Stimulated activated naive CD8-positive, alpha-beta T cell treated with anti-CD3 and anti-CD28 coated beads, Interleukin-15, Interleukin-2, amounts not matched to agents 100 U/mL and 50 U/mL, for 24 hours (primary cell): ENCODE results near the gene TUBGCP5.

Experiments
- ATAC-seq: fragments of 150-1000 bp; cut with Tn5 transposase; one replicate; pipeline ENCODE4 v1.10.0; 2021
- DNase-seq: peaks from one replicate; pipeline ENCODE4 v3.0.0; 2021

Gene TUBGCP5

DNA sequence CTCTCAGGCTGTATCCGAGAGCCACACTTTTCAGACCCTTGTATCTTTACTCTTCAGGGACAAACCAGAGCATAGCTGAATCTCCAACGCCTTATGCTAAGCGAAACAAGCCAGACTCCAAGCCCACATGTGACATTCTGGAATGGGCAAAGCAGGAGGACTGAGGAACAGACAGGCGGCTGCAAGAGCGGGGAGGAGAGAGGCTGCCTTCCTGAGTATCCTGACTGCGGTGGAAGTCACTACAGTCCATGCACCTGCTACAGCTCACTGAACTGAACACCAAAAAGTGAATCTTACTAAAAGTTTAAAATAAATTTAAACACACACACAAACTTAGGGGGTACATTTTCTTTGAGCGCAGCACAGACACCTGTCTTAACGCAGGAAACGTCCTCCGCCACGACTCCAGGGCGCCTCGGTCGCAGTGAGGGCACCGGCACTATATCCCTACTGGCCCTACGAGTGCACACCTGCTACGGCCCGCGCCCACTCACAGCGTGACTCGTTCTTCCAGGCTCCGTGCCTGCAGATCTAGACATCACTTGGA lies 60.6 kb downstream of the TUBGCP5 start:
- peak; percentile 20 for ATAC-seq
- no peak for DNase-seq

DNA sequence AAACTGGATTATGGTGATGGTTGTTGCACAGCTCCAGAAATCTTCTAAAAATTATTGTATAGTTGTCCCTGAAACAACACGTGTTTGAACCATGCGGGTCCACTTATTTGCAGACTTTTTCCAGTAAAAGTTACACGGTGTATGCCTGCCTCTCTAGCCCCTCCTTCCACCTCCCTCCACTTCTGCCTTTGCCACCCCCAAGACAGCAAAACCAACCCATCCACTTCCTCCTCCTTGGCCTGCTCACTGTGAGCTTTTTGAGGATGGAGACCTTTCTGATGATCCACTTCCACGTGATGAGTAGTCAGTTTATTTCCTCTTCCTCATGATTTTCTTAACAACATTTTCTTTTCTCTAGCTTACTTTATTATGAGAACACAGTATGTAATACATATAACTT lies 64.6 kb downstream of the TUBGCP5 start:
- no peak for ATAC-seq
- no peak for DNase-seq

DNA sequence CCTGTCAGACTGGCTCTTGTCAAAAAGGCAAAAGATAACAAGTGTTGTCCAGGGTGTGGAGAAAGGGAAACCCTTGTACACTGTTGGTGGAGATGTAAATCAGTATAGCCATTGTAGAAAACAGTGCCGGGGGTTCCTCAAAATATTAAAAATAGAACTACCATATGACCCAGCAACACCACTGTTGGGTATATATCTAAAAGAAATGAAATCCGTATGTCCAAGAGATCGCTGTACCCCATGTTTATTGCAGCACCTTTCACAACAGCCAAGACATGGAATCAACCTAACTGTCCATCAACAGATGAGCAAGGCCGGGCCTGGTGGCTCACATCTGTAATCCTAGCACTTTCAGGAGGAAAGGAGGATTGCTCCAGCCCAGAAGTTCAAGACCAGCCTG lies 65.4 kb downstream of the TUBGCP5 start:
- DNase-seq, result no peak
- ATAC-seq, result no peak

DNA sequence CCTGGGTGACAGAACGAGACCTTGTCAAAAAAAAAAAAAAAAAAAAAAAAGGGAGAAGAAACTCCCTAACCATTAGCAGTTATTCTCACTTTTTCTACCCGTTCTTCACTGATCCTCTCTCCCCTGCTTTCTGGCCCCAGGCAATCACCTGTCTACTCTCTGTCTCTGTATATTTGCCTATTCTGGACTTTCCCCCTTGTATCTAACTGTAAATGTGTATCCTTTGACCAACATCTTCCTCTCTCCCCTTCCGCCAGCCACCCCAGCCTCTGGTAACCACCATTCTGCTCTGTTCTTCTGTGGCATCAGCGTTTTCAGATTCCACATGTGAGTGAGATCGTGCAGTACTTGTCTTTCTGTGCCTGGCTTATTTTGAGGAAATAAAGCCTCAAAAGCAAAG lies 66.1 kb downstream of the TUBGCP5 start:
- DNase-seq, result no peak
- ATAC-seq, result no peak

DNA sequence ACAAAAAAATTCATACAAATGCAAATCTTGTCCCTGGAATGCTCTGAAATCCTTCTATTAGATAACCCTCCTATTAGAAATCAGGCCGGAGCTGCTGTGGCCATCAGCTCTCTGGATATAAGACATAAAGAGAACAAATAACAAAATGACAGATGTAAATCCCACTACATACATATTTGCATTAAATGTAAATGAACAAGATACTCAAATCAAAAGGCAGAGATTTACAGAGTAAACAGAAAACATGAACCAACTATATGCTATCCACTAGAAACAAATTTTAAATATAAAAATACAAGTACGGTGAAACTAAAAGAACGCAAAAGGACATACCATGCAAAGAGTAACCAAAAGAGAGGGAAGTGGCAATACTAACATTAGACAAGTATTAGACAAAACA lies 69.9 kb downstream of the TUBGCP5 start:
- no peak for ATAC-seq
- DNase-seq, result no peak

DNA sequence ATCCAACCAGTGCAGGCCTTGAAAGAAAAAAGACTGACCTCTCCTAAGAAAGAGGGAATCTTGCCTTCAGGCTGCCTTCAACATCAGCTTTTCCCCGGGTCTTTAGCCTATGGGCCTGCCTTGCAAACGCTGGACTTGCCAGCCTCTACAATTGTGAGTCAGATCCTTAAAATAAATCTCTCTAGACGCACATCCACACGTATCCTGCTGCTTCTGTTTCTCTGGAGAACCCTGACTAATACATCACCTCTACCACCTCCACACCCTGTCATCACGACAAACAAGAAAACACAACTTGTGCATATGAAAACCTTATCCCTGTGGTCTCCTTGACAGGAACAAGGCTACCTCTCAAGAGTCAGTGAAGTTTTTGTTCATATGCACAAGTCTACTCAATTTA lies 71.0 kb downstream of the TUBGCP5 start:
- no peak for ATAC-seq
- no peak for DNase-seq

DNA sequence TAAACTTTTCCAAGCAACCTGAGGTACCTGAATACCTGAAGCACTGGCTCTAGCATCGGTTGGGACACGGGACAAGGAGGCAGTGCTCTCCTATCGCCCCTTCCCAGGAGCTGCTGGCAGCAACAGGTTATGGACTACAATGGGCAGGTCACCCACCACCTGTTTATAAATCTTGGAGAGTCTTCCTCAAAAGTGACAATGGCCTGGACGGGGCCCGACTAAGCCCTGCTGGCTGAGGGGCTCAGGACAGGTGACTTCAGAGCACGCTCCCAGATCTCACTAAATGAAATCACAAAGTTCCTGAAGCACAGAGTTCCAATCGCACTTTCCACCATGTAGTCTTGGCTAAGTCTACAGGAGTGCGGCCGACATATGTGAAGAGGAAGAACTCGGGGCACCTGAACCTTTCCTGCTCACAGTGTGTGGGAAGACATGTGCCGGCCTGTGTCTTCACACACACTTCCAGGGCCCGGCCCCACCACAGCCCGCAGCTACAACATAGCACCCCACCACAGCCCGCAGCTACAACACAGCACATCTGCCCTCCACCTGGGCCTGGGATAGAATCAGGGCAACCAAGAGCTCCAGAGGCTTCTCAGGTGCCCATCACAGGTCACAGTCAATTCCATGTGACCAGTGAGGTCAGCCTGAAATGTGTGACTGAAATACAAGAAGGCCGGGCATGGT lies 72.1 kb downstream of the TUBGCP5 start:
- ATAC-seq (no peak), DNase-seq (no peak)

DNA sequence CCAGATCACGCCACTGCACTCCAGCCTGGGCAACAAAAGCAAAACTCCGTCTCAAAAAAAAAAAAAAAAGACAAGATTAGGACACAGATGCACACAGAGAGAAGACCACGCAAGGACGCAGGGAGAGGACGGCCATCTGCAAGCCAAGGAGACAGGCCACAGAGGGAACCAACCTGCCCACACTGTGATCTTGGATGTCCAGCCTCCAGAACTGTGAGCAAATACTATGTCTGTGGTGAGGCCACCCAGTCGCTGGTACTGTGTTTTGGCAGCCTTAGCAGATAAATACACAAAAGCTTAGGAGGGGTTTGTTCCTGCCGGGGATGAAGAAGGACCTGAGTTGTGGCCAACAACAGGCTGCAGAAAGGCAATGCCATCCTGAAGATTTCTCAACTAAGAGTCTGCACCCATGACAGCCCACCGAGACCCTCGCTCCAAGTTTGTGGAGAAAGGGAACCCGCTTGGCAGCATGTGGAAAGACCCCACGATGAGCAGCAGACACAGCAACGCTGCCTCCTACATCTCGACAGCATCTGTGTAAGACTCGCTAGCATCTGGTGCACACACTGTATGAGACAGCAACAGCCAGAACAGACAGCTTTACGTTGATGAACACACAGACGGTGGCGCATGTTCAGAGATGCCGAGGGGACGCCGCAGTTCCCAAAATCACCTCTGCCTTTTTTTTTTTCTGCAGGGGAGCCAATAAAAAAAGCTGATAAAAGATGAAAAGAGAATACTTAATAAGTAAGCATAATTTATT lies 72.9 kb downstream of the TUBGCP5 start:
- no peak for ATAC-seq
- DNase-seq, result no peak

DNA sequence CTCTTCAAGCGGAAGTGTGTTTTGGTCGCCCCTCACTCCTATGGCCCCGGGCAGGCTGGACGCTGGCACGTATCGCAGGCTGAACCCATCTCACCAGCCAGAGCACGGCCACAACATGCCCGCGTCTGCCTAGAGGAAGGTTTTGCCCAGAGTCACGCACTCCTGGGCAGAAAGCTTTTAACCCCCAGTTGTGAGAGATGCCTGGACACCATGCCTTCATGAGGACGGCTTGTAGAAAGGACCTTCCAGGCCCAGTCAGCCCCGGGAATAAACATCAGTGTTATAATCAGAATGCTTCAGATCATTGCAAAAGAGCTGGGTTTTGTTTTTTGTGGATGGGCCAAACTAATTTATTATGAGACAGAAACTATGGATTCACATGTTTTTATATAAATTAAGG lies 75.7 kb downstream of the TUBGCP5 start:
- ATAC-seq, result no peak

DNA sequence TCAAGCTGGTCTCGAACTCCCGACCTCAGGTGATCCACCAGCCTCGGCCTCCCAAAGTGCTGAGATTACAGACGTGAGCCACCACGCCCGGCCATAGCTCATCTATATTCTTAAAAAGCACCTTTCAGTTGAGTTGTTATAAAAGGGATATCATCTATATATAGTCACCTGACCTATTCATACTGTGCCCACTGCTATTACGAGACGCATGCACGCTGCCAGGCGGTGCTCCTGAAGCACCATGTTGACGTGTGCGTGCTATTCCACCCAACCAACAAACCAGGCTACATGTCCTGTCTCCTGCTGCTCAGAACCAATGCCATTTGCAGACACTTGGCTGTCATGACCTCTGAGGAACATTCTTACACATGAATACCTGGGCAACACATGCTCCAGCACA lies 76.8 kb downstream of the TUBGCP5 start:
- ATAC-seq, result no peak
- no peak for DNase-seq

More for the DNA sequence above, 75.7 kb downstream of the TUBGCP5 start:
- no peak for DNase-seq

DNA sequence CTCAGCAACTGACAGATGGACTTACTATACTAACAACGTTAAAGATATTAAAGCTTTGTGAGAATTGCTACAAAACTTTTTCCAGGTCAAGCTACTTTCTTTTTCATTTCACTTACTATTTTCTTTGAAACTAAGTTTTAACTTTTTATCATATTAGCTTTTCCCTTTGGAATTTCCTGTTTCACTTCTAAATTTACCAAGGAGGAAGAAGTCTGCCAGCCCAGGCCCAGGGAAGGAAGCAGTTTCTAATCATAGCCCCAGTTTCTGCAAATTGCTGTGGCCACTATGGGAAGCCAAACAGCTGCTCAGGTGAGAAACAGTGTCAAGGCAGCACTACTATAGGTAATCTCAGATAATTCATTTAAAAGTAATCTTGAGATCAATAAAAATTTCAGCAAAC lies 77.6 kb downstream of the TUBGCP5 start:
- ATAC-seq (no peak), DNase-seq (no peak)

DNA sequence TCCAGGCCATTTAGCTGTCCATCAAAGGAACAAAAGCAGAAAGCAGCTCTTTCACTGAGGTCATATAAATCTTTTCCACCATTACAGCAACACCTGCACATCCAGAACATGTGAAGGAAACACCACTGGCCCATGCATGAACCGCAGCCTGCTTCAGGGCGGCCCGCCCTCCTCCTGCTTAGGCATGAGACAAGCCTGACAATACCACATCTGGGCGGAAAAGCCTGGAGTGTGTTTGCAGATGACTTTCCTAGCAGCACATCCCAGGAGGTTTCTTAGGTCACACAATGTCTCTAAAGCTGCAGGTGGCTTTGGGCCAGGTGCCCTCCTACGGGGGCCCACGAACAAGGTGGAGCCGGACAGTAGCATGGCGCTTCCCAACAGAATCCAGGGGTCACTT lies 78.8 kb downstream of the TUBGCP5 start:
- no peak for ATAC-seq
- DNase-seq, result no peak

DNA sequence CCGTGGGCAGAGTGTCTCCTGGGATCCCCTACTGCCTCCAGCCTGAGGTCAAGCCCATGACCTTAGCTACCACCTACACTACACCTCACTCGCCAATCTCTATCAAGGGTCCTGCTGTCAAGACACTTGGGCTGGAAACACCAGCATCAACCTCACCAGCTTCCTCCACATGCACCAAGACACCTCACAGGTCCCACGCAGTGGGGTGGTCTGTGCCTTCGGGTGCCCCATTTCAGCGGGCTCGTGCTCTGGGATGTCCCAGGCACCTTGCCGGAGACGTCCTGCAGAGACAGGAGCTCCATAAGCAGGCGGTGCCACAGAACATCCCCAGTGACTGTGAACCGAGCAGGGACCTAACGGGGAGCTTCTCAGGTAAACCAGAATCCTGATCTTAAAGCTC lies 79.2 kb downstream of the TUBGCP5 start:
- no peak for ATAC-seq
- no peak for DNase-seq

DNA sequence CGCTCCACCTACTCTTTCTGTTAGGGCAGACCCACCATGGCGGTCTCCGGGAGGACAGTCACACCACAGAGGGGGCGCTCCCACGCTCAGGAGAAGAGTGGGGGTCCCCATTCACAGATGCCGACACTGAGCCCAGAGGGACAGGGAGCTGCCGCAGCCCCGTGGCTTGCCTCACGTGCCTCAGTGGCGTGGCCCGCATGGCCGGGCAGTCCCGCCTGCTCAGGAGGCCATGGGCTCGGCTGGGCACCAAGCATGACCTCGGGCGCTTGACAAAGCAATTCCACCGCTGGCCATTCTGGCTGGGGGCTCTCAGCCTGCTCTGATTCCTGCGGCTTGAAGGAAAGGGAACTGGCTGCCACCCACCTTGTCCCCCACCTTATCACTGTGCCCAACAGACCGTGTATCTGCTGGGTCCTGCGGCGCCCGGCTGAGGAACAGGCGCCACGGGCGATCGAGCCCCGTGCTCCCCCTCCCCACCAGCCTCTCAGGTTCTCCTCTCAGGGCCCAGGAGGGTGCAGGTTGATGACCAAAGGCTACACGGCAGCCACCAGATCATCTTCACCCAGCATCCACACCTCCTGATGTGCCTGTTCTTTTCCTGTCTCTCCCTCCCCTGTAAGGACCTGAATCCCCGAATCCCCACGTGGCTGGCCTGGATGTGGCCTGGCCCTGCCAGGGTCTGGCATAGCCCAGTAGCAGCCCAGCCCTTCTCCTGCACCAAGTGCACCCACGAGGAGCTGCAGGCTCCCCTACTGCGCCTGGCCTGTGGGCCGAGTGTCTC lies 79.9 kb downstream of the TUBGCP5 start:
- no peak for ATAC-seq
- no peak for DNase-seq

DNA sequence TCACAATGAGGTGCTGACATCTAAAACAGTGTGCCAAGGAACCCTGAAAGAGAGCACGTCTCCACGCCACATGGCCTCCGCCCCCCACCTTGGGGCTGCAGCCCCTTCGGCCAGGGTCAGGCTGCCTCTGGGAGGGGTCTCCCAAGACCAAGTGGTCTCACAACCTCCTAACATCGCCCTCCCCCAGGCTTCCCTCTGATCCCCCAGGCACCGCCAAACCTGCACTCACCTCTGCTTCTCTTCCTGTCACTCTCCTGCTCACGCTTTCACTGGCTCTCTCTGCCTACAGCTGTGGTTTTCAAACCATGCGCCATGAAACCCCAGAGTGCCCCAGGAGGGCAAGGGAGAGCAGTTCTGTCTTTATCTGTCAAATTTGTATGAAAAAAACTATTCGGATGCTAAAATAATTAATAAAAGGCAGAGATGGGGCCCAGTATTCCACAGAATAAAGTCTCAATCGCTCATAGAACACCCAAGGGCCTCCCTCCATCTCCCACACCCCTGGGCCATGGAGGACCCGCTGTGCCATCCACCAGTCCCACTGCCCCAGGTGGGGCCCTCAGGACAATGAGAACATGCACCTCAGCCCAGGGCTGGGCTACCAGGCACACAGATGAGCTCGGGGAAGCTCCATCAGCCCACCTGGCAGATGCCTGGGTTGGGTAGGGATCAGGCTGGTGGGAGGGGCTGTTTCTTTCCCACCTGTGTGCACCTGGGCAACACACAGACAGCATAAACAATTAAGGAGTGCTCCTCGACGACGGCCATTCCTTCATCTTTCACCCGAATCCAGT lies 80.7 kb downstream of the TUBGCP5 start:
- no peak for DNase-seq
- ATAC-seq, result no peak

DNA sequence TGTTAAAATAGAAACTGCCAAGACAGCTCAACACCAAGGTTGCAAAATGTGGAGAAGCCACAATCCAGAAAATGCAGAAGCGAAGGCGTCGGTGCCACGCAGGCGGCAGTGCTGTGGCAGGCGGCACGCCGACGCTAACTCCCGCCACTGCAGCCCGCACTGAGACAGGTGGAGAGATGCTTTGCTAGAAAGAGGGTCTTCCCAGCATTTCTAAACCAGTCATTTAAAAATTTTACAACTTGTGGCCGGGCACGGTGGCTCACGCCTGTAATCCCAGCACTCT lies 82.5 kb downstream of the TUBGCP5 start:
- DNase-seq (no peak), ATAC-seq (no peak)

DNA sequence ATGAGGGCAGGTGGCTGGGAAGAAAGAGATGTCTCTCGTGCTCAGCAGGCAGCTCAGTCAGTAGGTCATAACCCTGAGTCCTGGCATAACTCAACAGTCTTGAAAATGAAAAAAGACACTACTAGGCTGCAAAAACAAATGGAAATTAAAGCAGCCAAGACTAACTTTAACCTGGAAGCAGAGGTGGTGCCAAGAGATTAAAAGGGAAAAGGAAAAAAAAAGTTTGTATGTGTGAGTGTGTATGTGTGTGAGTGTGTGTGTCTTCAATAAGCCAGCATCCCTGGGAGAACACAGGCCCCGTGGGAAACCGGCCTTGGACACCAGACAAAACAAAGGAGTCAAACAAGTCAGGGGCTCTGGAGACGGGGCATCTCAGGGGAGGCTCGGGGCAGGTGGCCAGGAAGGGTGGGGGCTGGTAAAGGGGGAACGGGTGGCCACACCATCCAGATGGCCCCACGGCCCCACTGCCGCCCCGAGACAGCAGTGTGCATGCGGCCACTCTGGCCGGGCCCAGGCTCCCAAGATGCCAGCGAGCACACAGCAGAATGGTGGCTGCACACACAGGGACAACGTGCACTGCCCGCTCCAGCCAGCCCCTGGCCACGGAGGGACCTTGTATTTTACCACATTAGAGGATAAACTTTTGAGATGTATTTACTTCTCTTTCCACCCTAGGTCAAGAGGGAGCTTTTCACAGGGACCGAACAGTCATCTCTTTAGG lies 83.0 kb downstream of the TUBGCP5 start:
- ATAC-seq (peak; percentile 16), DNase-seq (no peak)

DNA sequence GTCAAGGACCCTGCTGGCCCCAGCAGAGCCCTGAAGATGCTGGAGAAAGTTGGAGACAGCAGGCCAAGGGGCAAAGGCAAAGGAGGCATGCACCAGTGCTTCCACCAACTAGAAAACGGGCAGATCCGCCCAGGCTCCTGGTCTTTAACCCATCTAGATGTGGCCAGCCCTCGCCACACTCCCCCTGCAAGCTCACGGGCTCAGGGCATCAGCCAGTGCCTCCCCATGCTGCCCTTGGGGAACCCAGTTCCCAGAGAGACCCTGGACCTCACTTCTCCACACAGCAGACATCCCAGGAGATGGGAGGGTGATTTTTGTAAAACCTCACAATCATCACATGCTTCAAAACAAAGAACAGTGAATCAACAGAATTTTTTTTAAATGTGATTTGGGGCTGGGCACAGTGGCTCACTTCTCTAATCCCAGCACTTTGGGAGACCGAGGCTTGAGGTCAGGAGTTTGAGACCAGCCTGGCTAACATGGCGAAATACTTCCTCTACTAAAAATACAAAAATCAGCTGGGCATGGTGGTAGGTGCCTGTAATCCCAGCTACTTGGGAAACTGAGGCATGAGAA lies 83.7 kb downstream of the TUBGCP5 start:
- ATAC-seq, result no peak

DNA sequence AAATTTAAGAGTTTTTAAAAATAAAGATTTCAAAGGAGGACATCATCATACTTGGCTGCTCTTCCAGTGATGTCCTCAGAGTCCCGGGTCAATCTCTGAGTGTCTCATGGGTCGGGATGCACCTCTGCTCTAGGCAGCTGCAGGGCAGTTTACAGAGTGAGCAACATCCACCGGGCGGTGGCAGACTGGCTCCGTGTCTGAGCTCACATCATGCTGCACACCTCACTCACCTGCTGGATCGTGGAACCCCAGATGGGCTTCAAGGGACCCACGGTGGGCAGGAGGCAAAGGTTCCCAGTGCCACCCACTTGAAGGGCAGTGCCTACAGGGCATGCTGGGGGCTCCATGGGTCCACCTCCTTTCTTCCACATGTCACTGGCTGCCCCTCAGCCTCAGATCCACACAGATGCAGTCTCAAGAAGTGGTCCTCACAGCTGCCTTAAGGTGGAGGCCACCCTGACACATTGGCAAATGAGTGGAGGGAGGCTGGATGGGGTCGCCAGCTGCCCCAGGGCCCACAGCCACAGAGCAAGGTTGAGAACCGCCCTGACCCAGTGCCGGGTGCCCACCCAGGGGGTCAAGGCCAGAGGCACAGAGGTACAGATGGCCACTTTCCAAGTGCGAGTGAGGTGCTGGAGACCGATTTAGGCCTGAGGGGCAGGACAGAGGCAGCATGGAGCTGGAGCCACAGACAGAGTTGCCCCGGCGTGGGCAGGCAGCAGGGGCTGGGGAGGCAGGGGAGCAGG lies 84.4 kb downstream of the TUBGCP5 start:
- DNase-seq (no peak), ATAC-seq (no peak)

More for the DNA sequence above, 83.7 kb downstream of the TUBGCP5 start:
- no peak for DNase-seq

DNA sequence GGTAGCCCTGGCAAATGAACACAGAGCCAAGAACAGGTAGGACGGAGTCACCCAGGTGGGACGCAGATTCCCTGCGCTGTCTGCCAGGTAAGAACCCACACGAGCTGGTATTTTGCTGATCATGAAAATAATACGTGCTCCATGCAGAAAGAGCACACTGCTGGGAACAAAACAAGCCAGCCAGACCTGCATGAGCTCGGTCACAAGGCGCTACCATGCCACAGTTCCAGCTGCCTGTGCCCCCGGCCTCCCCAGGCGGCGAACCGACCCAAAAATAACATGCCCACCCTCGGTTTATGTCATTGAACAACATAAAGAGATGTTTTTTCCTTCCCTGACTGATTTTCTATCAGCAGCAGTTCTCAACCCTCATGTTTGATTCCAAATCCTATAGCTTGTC lies 85.0 kb downstream of the TUBGCP5 start:
- ATAC-seq, result no peak
- DNase-seq, result no peak
